ENCODE data around the gene CAPN8. TPM values are rescaled to one million over a fixed set of nuclear protein-coding genes. Genes with fewer than 3 reads are reported as not detected.
A peak's percentile ranks its signal among the peaks of the same experiment; 100 is the strongest.

The CAPN8 gene
- total RNA-seq, 1 experiment from 2014 or later = 0.28 TPM

- POLR2A ChIA-PET = no interaction called here
- H3K27ac Mint-ChIP-seq = no peak overlapping the region
- no peaks in the 10 kb centered on the region for H3K4me1 Mint-ChIP-seq
- H3K9me3 Mint-ChIP-seq = peaks cover 4% of the 10 kb centered on the region; the same call in 1 of the 2 replicates
- no peaks in the 10 kb centered on the region for H3K36me3 Mint-ChIP-seq
- DNase-seq (ENCODE audit: low spot score) (no peak), ATAC-seq (no peak)
- H3K27me3 Mint-ChIP-seq (ENCODE audit: low read depth) = no peaks in the 10 kb centered on the region; the same call in 1 of the 2 replicates
- TF ChIP-seq E2F4 (CRISPR knock-in tag; IDR thresholded peaks at IDR 0.05; ENCODE audit: borderline replicate concordance, low read depth) (no peak), OVOL2 (CRISPR knock-in tag; IDR thresholded peaks at IDR 0.05; ENCODE audit: borderline replicate concordance) (no peak), PRDM15 (CRISPR knock-in tag; IDR thresholded peaks at IDR 0.05) (no peak), SP1 (CRISPR knock-in tag; conservative IDR thresholded peaks at IDR 0.05) (no peak), IRF1 (CRISPR knock-in tag; IDR thresholded peaks at IDR 0.05) (no peak), CTCF (IDR thresholded peaks at IDR 0.05) (no peak), CREB1 (CRISPR knock-in tag; IDR thresholded peaks at IDR 0.05) (no peak)
- CTCF ChIA-PET = interaction anchor here (0.8 to 3.1 kb wide), 9 partner anchors 11 to 496 kb away, joined by 3 to 31 read pairs (median 4); no protein-coding TSS in a partner anchor
- H3K4me3 Mint-ChIP-seq = no peak overlapping the region
These were observed 36.4 kb downstream of the CAPN8 start for GRCh38 chr1:223629126-223629457.

- H3K4me1 Mint-ChIP-seq = no peaks in the 10 kb centered on the region
- H3K27ac Mint-ChIP-seq = no peak overlapping the region
- H3K9me3 Mint-ChIP-seq = no peaks in the 10 kb centered on the region
- no peak overlapping the region for H3K4me3 Mint-ChIP-seq
- no peaks in the 10 kb centered on the region for H3K36me3 Mint-ChIP-seq
- ChIA-PET POLR2A (interaction anchor here (0.5 kb wide), 1 partner anchor 123 kb away, joined by 3 read pairs; no protein-coding TSS in a partner anchor), CTCF (interaction anchor here (0.5 to 3.1 kb wide), 26 partner anchors 10 to 684 kb away, joined by 3 to 31 read pairs (median 4); no protein-coding TSS in a partner anchor)
- H3K27me3 Mint-ChIP-seq (ENCODE audit: low read depth) = no peaks in the 10 kb centered on the region
- DNase-seq (ENCODE audit: low spot score) (peak; percentile 72), ATAC-seq (peak; percentile 95)
- TF ChIP-seq USF1 (CRISPR knock-in tag; IDR thresholded peaks at IDR 0.05) (peak; percentile 61; the same call in 1 of the 2 replicates), CTCF (IDR thresholded peaks at IDR 0.05) (peak; percentile 89), E2F1 (CRISPR knock-in tag; IDR thresholded peaks at IDR 0.05) (no peak), ATF6 (CRISPR knock-in tag; IDR thresholded peaks at IDR 0.05) (no peak), MAX (CRISPR knock-in tag; IDR thresholded peaks at IDR 0.05) (0 out of 2 replicates have a peak, but pooled peaks have one; percentile 68), CDX4 (CRISPR knock-in tag; IDR thresholded peaks at IDR 0.05; ENCODE audit: borderline replicate concordance) (no peak), USF2 (CRISPR knock-in tag; IDR thresholded peaks at IDR 0.05) (peak; percentile 52)
These were observed 37.0 kb downstream of the CAPN8 start for GRCh38 chr1:223628233-223629125.
